ENCODE data around the gene ALPK3. TPM values are rescaled to one million over a fixed set of nuclear protein-coding genes. Genes with fewer than 3 reads are reported as not detected.
A peak's percentile ranks its signal among the peaks of the same experiment; 100 is the strongest.

ALPK3 gene
- total RNA-seq, 1 donor from 2014 or later: 10.8 TPM

DNA sequence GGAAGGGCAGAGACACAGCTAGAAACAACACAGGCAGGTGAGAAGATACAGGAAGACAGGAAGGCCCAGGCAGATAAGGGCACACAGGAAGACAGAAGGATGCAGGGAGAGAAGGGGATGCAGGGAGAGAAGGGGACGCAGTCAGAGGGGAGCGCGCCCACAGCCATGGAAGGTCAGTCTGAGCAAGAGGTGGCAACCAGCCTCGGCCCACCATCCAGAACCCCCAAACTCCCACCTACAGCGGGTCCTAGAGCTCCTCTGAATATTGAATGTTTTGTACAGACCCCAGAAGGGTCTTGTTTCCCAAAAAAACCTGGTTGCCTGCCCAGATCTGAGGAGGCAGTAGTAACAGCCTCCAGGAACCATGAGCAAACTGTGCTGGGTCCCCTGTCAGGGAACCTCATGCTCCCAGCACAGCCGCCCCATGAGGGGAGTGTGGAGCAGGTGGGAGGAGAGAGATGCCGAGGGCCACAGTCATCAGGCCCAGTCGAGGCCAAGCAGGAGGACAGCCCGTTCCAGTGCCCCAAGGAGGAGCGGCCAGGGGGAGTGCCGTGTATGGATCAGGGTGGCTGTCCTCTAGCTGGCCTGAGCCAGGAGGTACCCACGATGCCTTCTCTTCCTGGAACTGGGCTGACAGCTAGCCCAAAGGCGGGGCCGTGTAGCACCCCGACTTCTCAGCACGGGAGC is 39.7 kb downstream of the ALPK3 start:
- H3K4me1 Mint-ChIP-seq (ENCODE audit: unreplicated experiment): no peaks in the 10 kb centered on the region
- H3K27ac Mint-ChIP-seq: no peak overlapping the region
- no peaks in the 10 kb centered on the region for H3K27me3 Mint-ChIP-seq
- TF ChIP-seq, protein P1, sequence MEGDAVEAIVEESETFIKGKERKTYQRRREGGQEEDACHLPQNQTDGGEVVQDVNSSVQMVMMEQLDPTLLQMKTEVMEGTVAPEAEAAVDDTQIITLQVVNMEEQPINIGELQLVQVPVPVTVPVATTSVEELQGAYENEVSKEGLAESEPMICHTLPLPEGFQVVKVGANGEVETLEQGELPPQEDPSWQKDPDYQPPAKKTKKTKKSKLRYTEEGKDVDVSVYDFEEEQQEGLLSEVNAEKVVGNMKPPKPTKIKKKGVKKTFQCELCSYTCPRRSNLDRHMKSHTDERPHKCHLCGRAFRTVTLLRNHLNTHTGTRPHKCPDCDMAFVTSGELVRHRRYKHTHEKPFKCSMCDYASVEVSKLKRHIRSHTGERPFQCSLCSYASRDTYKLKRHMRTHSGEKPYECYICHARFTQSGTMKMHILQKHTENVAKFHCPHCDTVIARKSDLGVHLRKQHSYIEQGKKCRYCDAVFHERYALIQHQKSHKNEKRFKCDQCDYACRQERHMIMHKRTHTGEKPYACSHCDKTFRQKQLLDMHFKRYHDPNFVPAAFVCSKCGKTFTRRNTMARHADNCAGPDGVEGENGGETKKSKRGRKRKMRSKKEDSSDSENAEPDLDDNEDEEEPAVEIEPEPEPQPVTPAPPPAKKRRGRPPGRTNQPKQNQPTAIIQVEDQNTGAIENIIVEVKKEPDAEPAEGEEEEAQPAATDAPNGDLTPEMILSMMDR (conservative IDR thresholded peaks at IDR 0.05): no peak
- H3K4me3 Mint-ChIP-seq: no peak overlapping the region
- no peaks in the 10 kb centered on the region for H3K9me3 Mint-ChIP-seq
- DNase-seq (ENCODE audit: extremely low spot score, unreplicated experiment): no peak
- peaks cover 4% of the 10 kb centered on the region for H3K36me3 Mint-ChIP-seq

- TF ChIP-seq, protein P1 (conservative IDR thresholded peaks at IDR 0.05): no peak
These were observed 40.4 kb downstream of the ALPK3 start for GRCh38 chr15:84857418-84858004.

DNA sequence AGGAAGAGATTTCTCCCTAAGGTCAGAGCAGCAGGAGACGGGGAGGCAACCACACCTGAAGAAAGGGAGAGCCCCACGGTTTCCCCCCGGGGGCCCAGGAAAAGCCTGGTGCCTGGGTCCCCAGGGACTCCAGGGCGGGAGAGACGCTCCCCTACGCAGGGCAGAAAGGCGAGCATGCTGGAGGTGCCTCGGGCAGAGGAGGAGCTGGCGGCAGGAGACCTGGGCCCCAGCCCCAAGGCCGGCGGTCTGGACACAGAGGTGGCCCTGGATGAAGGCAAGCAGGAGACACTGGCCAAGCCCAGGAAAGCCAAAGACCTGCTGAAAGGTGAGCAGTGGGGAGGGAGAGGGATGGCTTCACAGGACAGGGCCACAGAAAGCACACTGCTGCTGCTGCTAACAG is 41.1 kb downstream of the ALPK3 start:
- Mint-ChIP-seq H3K27ac (no peak overlapping the region), H3K9me3 (no peaks in the 10 kb centered on the region), H3K36me3 (peaks cover 4% of the 10 kb centered on the region), H3K27me3 (no peaks in the 10 kb centered on the region), H3K4me1 (ENCODE audit: unreplicated experiment) (no peaks in the 10 kb centered on the region), H3K4me3 (no peak overlapping the region)
- TF ChIP-seq, protein P1 (conservative IDR thresholded peaks at IDR 0.05): no peak
- DNase-seq (ENCODE audit: extremely low spot score, unreplicated experiment): no peak

More at GRCh38 chr15:84857418-84858004, 40.4 kb downstream of the ALPK3 start:
- H3K27me3 Mint-ChIP-seq: no peaks in the 10 kb centered on the region
- H3K27ac Mint-ChIP-seq: no peak overlapping the region
- H3K4me1 Mint-ChIP-seq (ENCODE audit: unreplicated experiment): no peaks in the 10 kb centered on the region
- H3K36me3 Mint-ChIP-seq: peaks cover 4% of the 10 kb centered on the region
- no peak for DNase-seq (ENCODE audit: extremely low spot score, unreplicated experiment)
- H3K9me3 Mint-ChIP-seq: no peaks in the 10 kb centered on the region
- no peak overlapping the region for H3K4me3 Mint-ChIP-seq

DNA sequence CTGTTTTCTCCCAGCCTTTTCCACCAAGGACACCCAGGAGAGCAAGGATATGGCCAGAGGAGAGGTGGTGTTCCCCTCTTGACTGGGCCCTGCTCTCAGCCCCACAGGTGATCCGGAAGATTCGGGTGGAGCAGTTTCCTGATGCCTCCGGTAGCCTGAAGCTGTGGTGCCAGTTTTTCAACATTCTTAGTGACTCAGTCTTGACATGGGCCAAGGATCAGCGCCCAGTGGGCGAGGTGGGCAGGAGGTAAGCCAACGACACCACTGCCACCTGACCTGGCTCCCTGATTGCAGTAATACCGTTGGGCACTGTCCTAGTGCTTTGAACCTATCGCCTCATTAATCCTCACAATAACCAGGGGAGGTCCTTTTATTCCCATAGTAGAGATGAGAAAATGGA is 42.0 kb downstream of the ALPK3 start:
- TF ChIP-seq, protein P1 (conservative IDR thresholded peaks at IDR 0.05): no peak
- peaks cover 4% of the 10 kb centered on the region for H3K36me3 Mint-ChIP-seq
- H3K4me3 Mint-ChIP-seq: no peak overlapping the region
- H3K9me3 Mint-ChIP-seq: no peaks in the 10 kb centered on the region
- H3K27ac Mint-ChIP-seq: peak overlapping the region; percentile 78
- H3K27me3 Mint-ChIP-seq: no peaks in the 10 kb centered on the region
- H3K4me1 Mint-ChIP-seq (ENCODE audit: unreplicated experiment): no peaks in the 10 kb centered on the region
- DNase-seq (ENCODE audit: extremely low spot score, unreplicated experiment): no peak

GRCh38 chr15:84859651-84860050 is 42.5 kb downstream of the ALPK3 start:
- Mint-ChIP-seq H3K36me3 (peaks cover 4% of the 10 kb centered on the region), H3K27me3 (no peaks in the 10 kb centered on the region), H3K27ac (peak overlapping the region; percentile 48), H3K4me3 (no peak overlapping the region), H3K9me3 (no peaks in the 10 kb centered on the region), H3K4me1 (ENCODE audit: unreplicated experiment) (no peaks in the 10 kb centered on the region)
- TF ChIP-seq, protein P1 (conservative IDR thresholded peaks at IDR 0.05): no peak
- no peak for DNase-seq (ENCODE audit: extremely low spot score, unreplicated experiment)

Measured in type B pancreatic cell (in vitro differentiated cells).